ENCODE data around the gene IARS2. TPM values are rescaled to one million over a fixed set of nuclear protein-coding genes. Genes with fewer than 3 reads are reported as not detected.

Gene IARS2
- total RNA-seq, 4 donors from 2014 or later = 62.3 to 87.6 (median 79.2) TPM

DNA sequence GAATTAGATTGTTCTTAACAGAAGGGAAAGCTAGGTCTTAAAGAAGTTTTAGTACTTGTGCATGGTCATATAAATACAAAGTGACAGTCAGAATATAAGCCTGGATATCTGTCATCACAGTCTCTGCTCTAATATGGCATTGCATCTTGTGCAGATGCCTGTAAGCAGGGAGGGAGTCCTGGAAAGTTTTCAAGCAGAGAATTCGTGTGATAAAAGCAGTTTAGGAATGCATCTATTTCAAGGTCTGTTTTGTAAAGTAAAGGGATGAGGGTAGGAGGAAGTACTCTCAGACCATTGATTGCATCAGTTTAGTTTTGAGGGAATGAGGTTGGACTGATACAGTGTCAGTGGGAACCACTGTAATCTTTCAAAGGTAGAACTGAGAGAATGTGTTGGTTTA, 30.6 kb downstream of the IARS2 start:
- TF ChIP-seq POLR2A (IDR thresholded peaks at IDR 0.05) (no peak), CTCF (IDR thresholded peaks at IDR 0.05) (no peak)
- 26 to 33% methylated on average over 1 of the region's 1 CpG for WGBS, 2 donors
- no peak overlapping the region for H3K4me3 ChIP-seq (ENCODE audit: low read depth, poor library complexity, severe bottlenecking)
- no peak for DNase-seq (ENCODE audit: low spot score in 2 of 2)
- intact Hi-C loops (cut with DNase I; ENCODE audit: low total_unique reads) = no loop called here

DNA sequence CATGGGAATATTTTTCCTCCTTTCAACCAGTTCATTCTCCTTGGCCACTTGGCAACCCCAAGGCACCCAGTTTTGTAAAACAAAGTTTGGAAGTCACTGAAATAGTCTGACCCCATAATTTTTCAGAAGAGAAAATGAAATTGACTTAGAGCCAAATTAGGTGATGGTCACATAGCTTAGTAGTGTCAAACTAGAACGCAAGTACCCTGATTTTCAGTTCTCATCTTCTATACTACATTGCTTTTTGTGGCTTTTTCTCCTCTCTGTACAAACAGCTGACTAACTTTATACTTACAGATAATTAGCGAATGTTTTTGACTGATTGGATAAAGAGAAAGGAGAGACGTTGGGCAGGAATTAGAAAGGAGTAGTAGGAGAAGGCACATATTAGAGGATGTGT, 33.1 kb downstream of the IARS2 start:
- no peak for TF ChIP-seq POLR2A (IDR thresholded peaks at IDR 0.05)
- no peak for TF ChIP-seq CTCF (IDR thresholded peaks at IDR 0.05)
- WGBS, 2 donors = 93 to 96% methylated on average over 3 of the region's 3 CpGs
- H3K4me3 ChIP-seq (ENCODE audit: low read depth, poor library complexity, severe bottlenecking) = no peak overlapping the region
- intact Hi-C loops (cut with DNase I; ENCODE audit: low total_unique reads) = no loop called here
- no peak for DNase-seq (ENCODE audit: low spot score in 2 of 2)

DNA sequence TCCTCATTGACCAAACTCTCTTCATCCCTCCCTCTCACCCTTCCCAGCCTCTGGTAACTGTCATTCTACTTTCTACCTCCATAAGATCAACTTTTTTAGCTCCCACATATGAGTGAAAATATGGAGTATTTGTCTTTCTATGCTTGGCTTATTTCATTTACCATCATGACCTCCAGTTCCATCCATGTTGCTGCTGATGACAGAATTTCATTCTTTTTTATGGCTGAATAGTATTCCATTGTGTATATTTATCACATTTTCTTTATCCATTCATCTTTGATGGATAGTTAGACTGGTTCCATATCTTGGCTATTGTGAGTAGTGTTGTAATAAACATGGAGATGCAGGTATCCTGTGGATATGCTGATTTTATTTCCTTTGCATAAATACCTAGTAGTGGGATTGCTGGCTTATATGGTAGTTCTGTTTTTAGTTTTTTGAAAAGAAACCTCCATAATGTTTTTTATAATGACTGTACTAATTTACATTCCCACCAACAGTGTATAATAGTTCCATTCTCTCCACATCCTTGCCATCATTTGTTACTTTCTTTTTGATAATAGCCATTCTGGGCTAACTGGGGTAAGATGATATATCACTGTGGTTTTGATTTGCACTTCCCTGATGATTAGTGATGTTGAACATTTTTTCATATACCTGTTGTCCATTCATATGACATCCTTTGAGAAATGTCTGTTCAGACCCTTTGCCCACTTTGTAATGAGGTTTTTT, 35.7 kb downstream of the IARS2 start:
- H3K4me3 ChIP-seq (ENCODE audit: low read depth, poor library complexity, severe bottlenecking) = no peak overlapping the region
- TF ChIP-seq POLR2A (IDR thresholded peaks at IDR 0.05) (no peak), CTCF (IDR thresholded peaks at IDR 0.05) (no peak)
- intact Hi-C loops (cut with DNase I; ENCODE audit: low total_unique reads) = no loop called here
- no peak for DNase-seq (ENCODE audit: low spot score in 2 of 2)

DNA sequence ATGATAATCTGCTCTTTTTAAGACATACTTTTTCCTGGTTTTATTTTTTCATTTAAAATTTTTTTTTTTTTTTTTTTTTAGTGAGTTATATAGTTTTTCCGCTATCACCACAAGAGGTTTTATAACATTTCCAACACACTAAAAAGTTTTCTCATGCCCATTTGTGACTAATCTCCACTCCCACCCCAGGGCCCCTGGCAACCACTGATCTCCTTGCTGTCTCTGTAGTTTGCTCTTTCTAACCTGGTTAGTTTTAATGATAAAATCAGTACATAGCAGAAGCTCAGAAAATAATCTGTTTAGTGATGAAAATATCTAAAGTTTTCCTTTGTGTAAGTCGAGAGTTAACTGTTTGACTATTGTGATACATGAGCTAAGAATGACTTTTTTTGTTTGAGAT, 41.8 kb downstream of the IARS2 start:
- TF ChIP-seq CTCF (IDR thresholded peaks at IDR 0.05) (no peak), POLR2A (IDR thresholded peaks at IDR 0.05) (no peak)
- no peak overlapping the region for H3K4me3 ChIP-seq (ENCODE audit: low read depth, poor library complexity, severe bottlenecking)
- 89 to 97% methylated on average over 2 of the region's 2 CpGs for WGBS, 2 donors
- no peak for DNase-seq (ENCODE audit: low spot score in 2 of 2)
- intact Hi-C loops (cut with DNase I; ENCODE audit: low total_unique reads) = no loop called here

- TF ChIP-seq CTCF (IDR thresholded peaks at IDR 0.05) (no peak), POLR2A (IDR thresholded peaks at IDR 0.05) (no peak)
- intact Hi-C loops (cut with DNase I; ENCODE audit: low total_unique reads) = no loop called here
- 76% methylated on average over 9 of the region's 9 CpGs for WGBS, 2 donors
- no peak for DNase-seq (ENCODE audit: low spot score in 2 of 2)
- no peak overlapping the region for H3K4me3 ChIP-seq (ENCODE audit: low read depth, poor library complexity, severe bottlenecking)
Observed at GRCh38 chr1:220137019-220137786, 43.3 kb downstream of the IARS2 start.
